Osteoblast (primary cell): ENCODE results near the gene TMC8. TPM values are rescaled to one million over a fixed set of nuclear protein-coding genes. Genes with fewer than 3 reads are reported as not detected.
A peak's percentile ranks its signal among the peaks of the same experiment; 100 is the strongest.

Source experiments
- DNase-seq: peaks from one replicate; pipeline ENCODE4 v3.0.0; 2011; ENCODE audit warnings: low spot score, mixed read lengths; ENCODE audit not compliant: insufficient read length; ENCODE audit errors: missing footprints
- H2AFZ ChIP-seq: 2 replicates; pipeline ENCODE4 v1.6.0; 2011; ENCODE audit warnings: mild to moderate bottlenecking, low read length
- H3K27ac ChIP-seq: 2 replicates; pipeline ENCODE4 v1.5.1; 2011; ENCODE audit warnings: mild to moderate bottlenecking, low read depth, low read length, moderate library complexity
- H3K27me3 ChIP-seq: 2 replicates; pipeline ENCODE4 v1.6.0; 2012; ENCODE audit warnings: mild to moderate bottlenecking, control low read depth, inconsistent platforms, low read length, moderate library complexity; ENCODE audit not compliant: insufficient read depth
- H3K36me3 ChIP-seq: 2 replicates; pipeline ENCODE4 v1.5.1; 2011; ENCODE audit warnings: mild to moderate bottlenecking, low read length, control low read depth, moderate library complexity; ENCODE audit not compliant: insufficient read depth
- H3K4me1 ChIP-seq: 2 replicates; pipeline ENCODE4 v1.5.1; 2011; ENCODE audit warnings: mild to moderate bottlenecking, low read length, control low read depth, moderate library complexity; ENCODE audit not compliant: insufficient read depth
- H3K4me2 ChIP-seq: 2 replicates; pipeline ENCODE4 v1.6.0; 2011; ENCODE audit warnings: mild to moderate bottlenecking, low read length; ENCODE audit not compliant: insufficient read depth
- H3K4me3 ChIP-seq: fragments of 200-600 bp; sonication (generic); 3 replicates; pipeline ENCODE4 v1.5.1; 2012; ENCODE audit warnings: mild to moderate bottlenecking, low read length, inconsistent platforms; ENCODE audit not compliant: insufficient read depth
- H3K79me2 ChIP-seq: 2 replicates; pipeline ENCODE4 v1.6.0; 2012; ENCODE audit warnings: mild to moderate bottlenecking, low read length, control low read depth, inconsistent platforms; ENCODE audit not compliant: insufficient read depth
- H3K9me3 ChIP-seq: 2 replicates; pipeline ENCODE4 v1.5.1; 2011; ENCODE audit warnings: low read depth, low read length, control low read depth
- H4K20me1 ChIP-seq: 2 replicates; pipeline ENCODE4 v1.6.0; 2012; ENCODE audit warnings: mild to moderate bottlenecking, low read length, control low read depth; ENCODE audit not compliant: insufficient read depth
- CTCF ChIP-seq: IDR thresholded peaks from 2 replicates; pipeline ENCODE4 v1.5.1; 2011; ENCODE audit warnings: mild to moderate bottlenecking, low read depth, low read length, moderate library complexity; ENCODE audit errors: extremely low read depth
- total RNA-seq: library from RNA; depleted of rRNA; stranded (reverse); fragments of >200 nt; gene quantifications from 2 replicates; pipeline ENCODE4 v1.2.3, GENCODE V29; 2012

The TMC8 gene
- total RNA-seq, 1 donor = not detected

GRCh38 chr17:78118801-78119241 lies 11.8 kb upstream of the TMC8 start:
- no peaks in the 10 kb centered on the region for H4K20me1 ChIP-seq
- no peak overlapping the region for H3K4me2 ChIP-seq
- H3K27ac ChIP-seq = no peak overlapping the region
- DNase-seq = peak; percentile 82
- H2AFZ ChIP-seq = no peak overlapping the region
- no peak for TF ChIP-seq CTCF
- H3K9me3 ChIP-seq = no peaks in the 10 kb centered on the region
- H3K4me1 ChIP-seq = no peaks in the 10 kb centered on the region
- H3K4me3 ChIP-seq = no peak overlapping the region
- no peaks in the 10 kb centered on the region for H3K79me2 ChIP-seq
- H3K36me3 ChIP-seq = no peaks in the 10 kb centered on the region
- H3K27me3 ChIP-seq = peaks cover 12% of the 10 kb centered on the region

GRCh38 chr17:78120537-78120936 lies 10.0 kb upstream of the TMC8 start:
- H3K79me2 ChIP-seq = no peaks in the 10 kb centered on the region
- DNase-seq = peak; percentile 41
- H3K27ac ChIP-seq = no peak overlapping the region
- no peak overlapping the region for H3K4me2 ChIP-seq
- no peak for TF ChIP-seq CTCF
- H3K4me3 ChIP-seq = no peak overlapping the region
- H3K36me3 ChIP-seq = no peaks in the 10 kb centered on the region
- H4K20me1 ChIP-seq = no peaks in the 10 kb centered on the region
- H3K4me1 ChIP-seq = no peaks in the 10 kb centered on the region
- H2AFZ ChIP-seq = no peak overlapping the region
- H3K27me3 ChIP-seq = no peaks in the 10 kb centered on the region
- no peaks in the 10 kb centered on the region for H3K9me3 ChIP-seq

- Histone ChIP-seq H2AFZ (no peak overlapping the region), H3K27me3 (no peaks in the 10 kb centered on the region), H3K79me2 (no peaks in the 10 kb centered on the region), H3K4me2 (no peak overlapping the region), H3K4me1 (no peaks in the 10 kb centered on the region), H4K20me1 (no peaks in the 10 kb centered on the region), H3K36me3 (no peaks in the 10 kb centered on the region), H3K9me3 (no peaks in the 10 kb centered on the region), H3K27ac (no peak overlapping the region), H3K4me3 (no peak overlapping the region)
- peak; percentile 62 for DNase-seq
- TF ChIP-seq CTCF = no peak
These were observed 9.4 kb upstream of the TMC8 start for GRCh38 chr17:78120971-78121800.

GRCh38 chr17:78121801-78122215 lies 8.8 kb upstream of the TMC8 start:
- Histone ChIP-seq H3K4me2 (no peak overlapping the region), H3K27ac (no peak overlapping the region), H3K4me1 (no peaks in the 10 kb centered on the region), H3K9me3 (no peaks in the 10 kb centered on the region), H4K20me1 (no peaks in the 10 kb centered on the region), H3K27me3 (no peaks in the 10 kb centered on the region), H3K36me3 (no peaks in the 10 kb centered on the region), H3K79me2 (no peaks in the 10 kb centered on the region), H2AFZ (no peak overlapping the region), H3K4me3 (no peak overlapping the region)
- DNase-seq = peak; percentile 78
- no peak for TF ChIP-seq CTCF
